HepG2 (cell line): Measurements from ENCODE around the gene FAHD2A. TPM values are rescaled to one million over a fixed set of nuclear protein-coding genes. Genes with fewer than 3 reads are reported as not detected.

Experiments used
- ADNP ChIP-seq: sonication (generic); formaldehyde crosslinking; IDR thresholded peaks from 2 replicates; pipeline ENCODE4 v1.4.0; 2020; ENCODE audit warnings: missing genetic modification reagents
- CCAR2 ChIP-seq: fragments of 200-400 bp; formaldehyde crosslinking; optimal IDR thresholded peaks from 2 replicates; pipeline ENCODE3; 2018; ENCODE audit warnings: low read depth, mild to moderate bottlenecking, low read length, moderate library complexity
- NCOR1 ChIP-seq: fragments of 200-600 bp; sonication (generic); IDR thresholded peaks from 2 replicates; pipeline ENCODE4 v1.7.0; 2017; ENCODE audit warnings: antibody characterized with exemption, low read length, borderline replicate concordance
- PBX2 ChIP-seq: IDR thresholded peaks from 2 replicates; pipeline ENCODE4 v1.6.1; 2016; ENCODE audit warnings: control low read depth
- REPIN1 ChIP-seq: sonication (generic); formaldehyde crosslinking; IDR thresholded peaks from 2 replicates; pipeline ENCODE4 v1.8.0; 2022; ENCODE audit warnings: missing genetic modification reagents, low read depth, mild to moderate bottlenecking, borderline replicate concordance
- REST ChIP-seq, 2 experiments: IDR thresholded peaks; 2 replicates each; pipeline ENCODE4 v1.6.1; 2011 to 2012; ENCODE audit warnings: low read length in 2 of 2, borderline replicate concordance in 1 of 2, low read depth in 1 of 2, mild to moderate bottlenecking in 1 of 2, moderate library complexity in 1 of 2
- ZHX1 ChIP-seq: sonication (generic); formaldehyde crosslinking; IDR thresholded peaks from 2 replicates; pipeline ENCODE4 v1.8.1; 2022; ENCODE audit warnings: low read depth, mild to moderate bottlenecking, missing genetic modification reagents
- ZIK1 ChIP-seq: sonication (generic); formaldehyde crosslinking; IDR thresholded peaks from 2 replicates; pipeline ENCODE4 v1.5.0; 2020; ENCODE audit warnings: mild to moderate bottlenecking, low read depth, missing genetic modification reagents, borderline replicate concordance
- ZMAT3 ChIP-seq: sonication (generic); formaldehyde crosslinking; conservative IDR thresholded peaks from 2 replicates; pipeline ENCODE4 v1.7.0; 2021; ENCODE audit warnings: missing genetic modification reagents
- ZNF251 ChIP-seq: sonication (generic); formaldehyde crosslinking; IDR thresholded peaks from 2 replicates; pipeline ENCODE4 v1.9.0; 2021; ENCODE audit warnings: mild to moderate bottlenecking, missing genetic modification reagents
- ZNF333 ChIP-seq: sonication (generic); formaldehyde crosslinking; IDR thresholded peaks from 2 replicates; pipeline ENCODE4 v1.4.0; 2020; ENCODE audit warnings: mild to moderate bottlenecking, missing genetic modification reagents, borderline replicate concordance
- ZNF44 ChIP-seq: sonication (generic); formaldehyde crosslinking; IDR thresholded peaks from 2 replicates; pipeline ENCODE4 v1.5.1; 2020; ENCODE audit warnings: mild to moderate bottlenecking, missing genetic modification reagents
- polyA plus RNA-seq, 8 experiments: library from polyadenylated mRNA; depleted of rRNA in 3 of 8; stranded (reverse) in 7 of 8; unstranded in 1 of 8; fragments of >200 nt; fragmentation: Illumina TruSeq in 4 of 8; extraction: Trizol in 4 of 8; gene quantifications; 2 replicates each; pipeline versions ENCODE4 v1.2.1 to v1.2.3, GENCODE V29; 2011 to 2016; ENCODE audit warnings: low read depth in 4 of 8, missing spikeins in 1 of 8, mixed read lengths in 1 of 8; ENCODE audit not compliant: insufficient read depth in 1 of 8
- total RNA-seq, 5 experiments: library from RNA; depleted of rRNA; stranded (reverse); fragments of >200 nt; fragmentation: Illumina TruSeq; extraction: Trizol; gene quantifications; 2 replicates each; pipeline ENCODE4 v1.2.3, GENCODE V29; 2016; ENCODE audit warnings: low read depth in 1 of 5

FAHD2A gene
- total and polyA plus RNA-seq, 2 of the 13 experiments (the other 11 are each of a cell fraction or from before 2014, with no cell fraction given): 34.0 to 44.2 TPM

GRCh38 chr2:95390881-95391321 is 11.6 kb upstream of the FAHD2A start (continued):
- TF ChIP-seq REST (IDR thresholded peaks at IDR 0.05; ENCODE audit: borderline replicate concordance in 1 of 2, low read depth in 1 of 2, low read length in 2 of 2): no peak
- TF ChIP-seq ZNF44 (CRISPR knock-in tag): no peak
- no peak for TF ChIP-seq NCOR1
- TF ChIP-seq ZHX1 (CRISPR knock-in tag): no peak
- no peak for TF ChIP-seq REPIN1
- TF ChIP-seq ADNP (CRISPR knock-in tag): no peak
- no peak for TF ChIP-seq CCAR2
- no peak for TF ChIP-seq ZIK1 (CRISPR knock-in tag)
- 0 out of 2 replicates have a peak, but pooled peaks have one; percentile 7 for TF ChIP-seq PBX2
- TF ChIP-seq ZNF333 (CRISPR knock-in tag): no peak
- TF ChIP-seq ZMAT3 (CRISPR knock-in tag): 0 out of 2 replicates have a peak, but pooled peaks have one; percentile 6
- no peak for TF ChIP-seq ZNF251 (CRISPR knock-in tag)
